GM23248 (cell line): ENCODE results near the gene EPN2. TPM values are rescaled to one million over a fixed set of nuclear protein-coding genes. Genes with fewer than 3 reads are reported as not detected.

Experiments used
- DNase-seq: peaks from one replicate; pipeline ENCODE4 v3.0.0-alpha.2; 2015
- H2AFZ ChIP-seq: fragments of 200-600 bp; sonication (generic); 2 replicates; pipeline ENCODE4 v1.6.1; 2016; ENCODE audit warnings: antibody characterized with exemption
- H3F3A ChIP-seq: fragments of 200-600 bp; sonication (generic); 2 replicates; pipeline ENCODE4 v1.6.1; 2016; ENCODE audit warnings: mild to moderate bottlenecking, antibody characterized with exemption, mixed run types; ENCODE audit not compliant: insufficient read depth
- H3K27ac ChIP-seq: fragments of 200-600 bp; sonication (generic); 2 replicates; pipeline ENCODE4 v1.5.1; 2016; ENCODE audit warnings: mild to moderate bottlenecking
- H3K27me3 ChIP-seq: fragments of 200-600 bp; sonication (generic); replicated peaks from 2 replicates; pipeline ENCODE4 v1.6.1; 2016; ENCODE audit warnings: mild to moderate bottlenecking; ENCODE audit not compliant: insufficient read depth
- H3K36me3 ChIP-seq: fragments of 200-600 bp; sonication (generic); 2 replicates; pipeline ENCODE4 v1.6.1; 2016; ENCODE audit warnings: low read depth, mild to moderate bottlenecking
- H3K4me1 ChIP-seq: fragments of 200-600 bp; sonication (generic); 2 replicates; pipeline ENCODE4 v1.6.1; 2016; ENCODE audit warnings: mild to moderate bottlenecking; ENCODE audit not compliant: insufficient read depth
- H3K4me2 ChIP-seq: fragments of 200-600 bp; sonication (generic); one replicate; pipeline ENCODE4 v1.6.1; 2016; ENCODE audit warnings: mild to moderate bottlenecking; ENCODE audit not compliant: unreplicated experiment
- H3K4me3 ChIP-seq: fragments of 200-600 bp; sonication (generic); 2 replicates; pipeline ENCODE4 v1.5.1; 2016; ENCODE audit warnings: mild to moderate bottlenecking
- H3K79me2 ChIP-seq: fragments of 200-600 bp; sonication (generic); 2 replicates; pipeline ENCODE4 v1.6.1; 2016; ENCODE audit warnings: mild to moderate bottlenecking; ENCODE audit not compliant: insufficient read depth
- H3K9ac ChIP-seq: fragments of 200-600 bp; sonication (generic); 2 replicates; pipeline ENCODE4 v1.6.1; 2016; ENCODE audit warnings: mild to moderate bottlenecking
- H3K9me2 ChIP-seq: fragments of 200-600 bp; sonication (generic); 2 replicates; pipeline ENCODE4 v1.6.1; 2016; ENCODE audit warnings: mixed run types, mild to moderate bottlenecking, moderate library complexity; ENCODE audit not compliant: insufficient read depth
- H3K9me3 ChIP-seq: fragments of 200-600 bp; sonication (generic); one replicate; pipeline ENCODE4 v1.6.1; 2017; ENCODE audit warnings: low read depth
- H4K20me1 ChIP-seq: fragments of 200-600 bp; sonication (generic); 2 replicates; pipeline ENCODE4 v1.6.0; 2016; ENCODE audit not compliant: insufficient read depth
- EZH2 ChIP-seq: fragments of 200-600 bp; sonication (generic); IDR thresholded peaks from 2 replicates; pipeline ENCODE4 v1.6.1; 2018; ENCODE audit warnings: antibody characterized with exemption, mild to moderate bottlenecking; ENCODE audit not compliant: insufficient read depth, poor library complexity, severe bottlenecking
- EZH2phosphoT487 ChIP-seq: fragments of 200-600 bp; sonication (generic); IDR thresholded peaks from 2 replicates; pipeline ENCODE4 v1.6.1; 2018; ENCODE audit warnings: antibody characterized with exemption, moderate library complexity, mild to moderate bottlenecking, low read depth; ENCODE audit not compliant: insufficient read depth
- WGBS, 2 experiments: methylation state at CpG; one replicate each; pipeline ENCODE4 v1.1.6; 2015 to 2017; ENCODE audit warnings: low lambda C conversion rate in 2 of 2, low coverage in 1 of 2; ENCODE audit errors: missing lambda C conversion rate in 2 of 2; 5-methylcytosine and 5-hydroxymethylcytosine counted together
- in situ Hi-C: fragments of 300-500 bp; cut with MboI; formaldehyde crosslinking; loops from 2 replicates; pipeline ENCODE4 v1.15.0; 2020
- polyA plus RNA-seq: library from polyadenylated mRNA; unstranded; fragments of >200 nt; fragmentation: Nextera tagmentation; extraction: Ambion mirVana; gene quantifications from 2 replicates; pipeline ENCODE4 v1.2.1, GENCODE V29; 2016
- total RNA-seq: library from RNA; depleted of rRNA; stranded (reverse); fragments of >200 nt; shearing (Covaris generic); gene quantifications from 2 replicates; pipeline ENCODE4 v1.2.3, GENCODE V29; 2014

EPN2 gene
- total and polyA plus RNA-seq, 2 experiments from 2014 or later, result 25.3 to 54.0 TPM

DNA sequence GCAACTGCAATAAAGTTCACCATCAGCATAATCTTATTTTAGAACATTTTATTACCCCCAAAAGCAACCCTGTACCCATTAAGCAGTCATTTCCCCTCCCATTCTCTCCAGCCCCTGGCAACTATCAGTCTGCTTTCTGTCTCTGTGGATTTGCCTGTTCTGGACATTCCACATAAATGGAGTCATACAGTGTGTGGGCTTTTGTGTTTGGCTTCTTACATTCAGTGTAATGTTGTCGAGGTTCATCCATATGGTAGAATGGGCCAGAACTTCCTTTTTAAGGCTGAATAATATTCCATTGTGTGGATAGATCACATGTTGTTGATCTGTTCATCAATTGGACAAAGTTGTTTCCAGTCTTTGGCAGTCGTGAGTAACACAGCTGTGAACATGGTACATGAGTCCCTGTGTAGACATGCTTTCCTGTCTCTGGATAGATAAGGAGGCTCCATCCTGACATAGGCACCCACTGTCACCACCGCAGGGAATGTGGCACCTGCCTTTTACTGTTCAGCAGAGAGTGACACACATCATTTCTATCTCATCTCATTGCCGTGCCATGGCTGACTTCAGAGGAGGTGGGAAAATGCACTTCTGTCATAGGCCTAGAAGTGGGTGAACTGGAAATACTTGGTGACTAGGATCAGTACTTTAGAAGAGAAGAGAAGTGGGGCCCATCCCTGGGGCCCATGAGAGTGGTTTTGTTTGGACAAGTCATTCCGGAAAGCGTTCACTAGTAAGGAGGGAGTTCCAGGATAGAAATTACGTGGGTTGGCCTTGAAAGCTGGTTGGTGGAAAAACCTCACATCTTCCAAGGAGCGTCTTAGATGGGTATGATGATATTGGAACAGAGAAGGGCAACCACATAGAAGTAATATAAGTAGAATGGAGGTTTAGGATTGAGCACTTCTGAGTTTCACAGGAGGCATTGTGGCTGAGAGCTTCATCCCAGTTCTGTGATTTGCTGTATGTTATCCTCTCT, 25.8 kb downstream of the EPN2 start:
- Histone ChIP-seq H4K20me1 (peaks cover 16% of the 10 kb centered on the region; the same call in 1 of the 2 replicates), H3K4me3 (no peak overlapping the region), H3F3A (peaks cover 28% of the 10 kb centered on the region), H2AFZ (no peak overlapping the region), H3K36me3 (no peaks in the 10 kb centered on the region), H3K79me2 (peaks cover 98% of the 10 kb centered on the region), H3K27ac (peak overlapping the region; percentile 83), H3K27me3 (no peaks in the 10 kb centered on the region), H3K9me2 (no peaks in the 10 kb centered on the region), H3K4me2 (peak overlapping the region; percentile 33), H3K4me1 (peaks cover 23% of the 10 kb centered on the region), H3K9me3 (no peaks in the 10 kb centered on the region), H3K9ac (peak overlapping the region; percentile 31)
- WGBS, 2 experiments, result 27 to 32% methylated on average over 8 of the region's 8 CpGs
- peak; percentile 84 for DNase-seq
- in situ Hi-C loops, result loop anchor here (25.0 kb wide), 1 partner anchor 499 kb away; no protein-coding TSS in a partner anchor
- no peak for TF ChIP-seq EZH2
- no peak for TF ChIP-seq EZH2phosphoT487

GRCh38 chr17:19263641-19264051, 26.5 kb downstream of the EPN2 start:
- H3F3A ChIP-seq, result peaks cover 28% of the 10 kb centered on the region
- peaks cover 23% of the 10 kb centered on the region for H3K4me1 ChIP-seq
- peaks cover 98% of the 10 kb centered on the region for H3K79me2 ChIP-seq
- peak; percentile 81 for DNase-seq
- H2AFZ ChIP-seq, result no peak overlapping the region
- no peaks in the 10 kb centered on the region for H3K36me3 ChIP-seq
- H3K27ac ChIP-seq, result peak overlapping the region; percentile 83
- 49 to 55% methylated on average over 3 to 4 of the region's 4 CpGs for WGBS, 2 experiments
- TF ChIP-seq EZH2phosphoT487 (no peak), EZH2 (no peak)
- no peaks in the 10 kb centered on the region for H3K9me3 ChIP-seq
- H3K4me3 ChIP-seq, result no peak overlapping the region
- H3K27me3 ChIP-seq, result no peaks in the 10 kb centered on the region
- H3K9ac ChIP-seq, result peak overlapping the region; percentile 31
- H3K9me2 ChIP-seq, result no peaks in the 10 kb centered on the region
- peak overlapping the region; percentile 33 for H3K4me2 ChIP-seq
- peaks cover 15% of the 10 kb centered on the region; the same call in 1 of the 2 replicates for H4K20me1 ChIP-seq
- in situ Hi-C loops, result loop anchor here (25.0 kb wide), 1 partner anchor 499 kb away; no protein-coding TSS in a partner anchor

DNA sequence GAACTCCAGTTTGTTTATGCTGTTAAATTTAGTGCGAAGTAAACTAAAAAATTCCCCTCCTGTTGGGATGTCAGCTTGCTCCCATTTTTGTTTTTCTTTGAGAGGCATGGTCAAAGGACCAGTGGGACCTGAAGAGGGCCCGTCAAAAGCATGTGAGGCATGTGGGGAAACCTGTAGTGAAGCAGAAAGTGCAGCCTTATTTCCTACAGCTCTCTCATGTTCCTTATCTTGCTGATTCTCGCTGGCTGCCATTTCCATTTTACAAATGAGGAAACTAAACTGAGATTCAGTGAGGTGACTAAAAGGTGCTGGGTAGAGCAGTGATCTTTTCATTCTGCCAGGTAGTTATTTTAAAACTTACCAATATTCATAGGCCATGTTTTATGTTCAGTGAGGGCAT, 27.1 kb downstream of the EPN2 start:
- no peaks in the 10 kb centered on the region for H3K36me3 ChIP-seq
- 52 to 60% methylated on average over 3 of the region's 3 CpGs for WGBS, 2 experiments
- no peaks in the 10 kb centered on the region for H3K9me2 ChIP-seq
- H3F3A ChIP-seq, result peaks cover 28% of the 10 kb centered on the region
- no peaks in the 10 kb centered on the region for H3K27me3 ChIP-seq
- H3K4me3 ChIP-seq, result no peak overlapping the region
- no peak for DNase-seq
- in situ Hi-C loops, result loop anchor here (25.0 kb wide), 1 partner anchor 498 kb away; no protein-coding TSS in a partner anchor
- H3K4me1 ChIP-seq, result peaks cover 23% of the 10 kb centered on the region
- H2AFZ ChIP-seq, result no peak overlapping the region
- H3K9me3 ChIP-seq, result no peaks in the 10 kb centered on the region
- H3K27ac ChIP-seq, result peak overlapping the region; percentile 83; the same call in 1 of the 2 replicates
- H3K9ac ChIP-seq, result 0 out of 2 replicates have a peak overlapping the region, but pooled peaks have one; percentile 31
- H4K20me1 ChIP-seq, result peaks cover 15% of the 10 kb centered on the region; the same call in 1 of the 2 replicates
- peaks cover 98% of the 10 kb centered on the region for H3K79me2 ChIP-seq
- no peak overlapping the region for H3K4me2 ChIP-seq
- no peak for TF ChIP-seq EZH2
- no peak for TF ChIP-seq EZH2phosphoT487

DNA sequence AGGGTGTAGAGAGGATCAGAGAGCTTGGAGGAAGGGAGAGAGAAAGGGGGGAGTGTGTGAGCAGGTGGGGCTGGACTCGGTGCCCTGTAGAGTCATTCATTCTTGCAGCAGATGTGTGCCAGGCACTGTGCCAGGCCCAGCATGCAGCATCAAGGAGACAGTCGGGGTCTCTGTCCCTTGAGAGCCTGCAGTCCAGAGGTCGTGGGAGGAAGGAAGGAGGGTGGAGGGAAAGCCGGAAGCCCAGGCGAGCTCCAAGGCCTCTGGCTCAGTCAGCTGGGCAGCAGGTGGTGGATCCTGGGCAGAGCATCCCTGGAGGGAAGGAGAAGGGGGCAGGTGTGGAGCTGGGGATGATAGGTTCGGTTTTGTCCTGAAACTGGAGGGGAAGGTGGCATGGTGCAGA, 27.5 kb downstream of the EPN2 start:
- Histone ChIP-seq H3K36me3 (no peaks in the 10 kb centered on the region), H3K9me2 (no peaks in the 10 kb centered on the region), H3K27ac (no peak overlapping the region), H3K27me3 (no peaks in the 10 kb centered on the region), H2AFZ (no peak overlapping the region), H3K9me3 (no peaks in the 10 kb centered on the region), H3F3A (peaks cover 28% of the 10 kb centered on the region), H3K79me2 (peaks cover 98% of the 10 kb centered on the region), H3K9ac (no peak overlapping the region), H3K4me1 (peaks cover 23% of the 10 kb centered on the region), H3K4me2 (no peak overlapping the region), H4K20me1 (peaks cover 18% of the 10 kb centered on the region; the same call in 1 of the 2 replicates), H3K4me3 (no peak overlapping the region)
- TF ChIP-seq EZH2phosphoT487 (no peak), EZH2 (no peak)
- in situ Hi-C loops, result loop anchor here (25.0 kb wide), 1 partner anchor 498 kb away; no protein-coding TSS in a partner anchor
- WGBS, 2 experiments, result 60 to 71% methylated on average over 5 to 6 of the region's 6 CpGs
- DNase-seq, result no peak
